Measurements from ENCODE around the gene RAB26.
"Not testable (repeated sequence)": the region's sequence is repeated elsewhere in the genome, so short reads cannot be mapped to it uniquely, and the experiment has no call there.

The RAB26 gene

GRCh38 chr16:2195322-2196161 lies 47.1 kb downstream of the RAB26 start:
- DNase-seq (ENCODE audit: low read depth in 2 of 3, low spot score in 2 of 3): no peak

- no peak for DNase-seq (ENCODE audit: low read depth in 2 of 3, low spot score in 2 of 3)
These were observed 47.9 kb downstream of the RAB26 start, which contains the start of gene CASKIN1 for GRCh38 chr16:2196162-2196980. Gene CASKIN1, minus strand, starts transcription at chr16:2196605. Its CDS starts 173 bp downstream, at chr16:2196432.

GRCh38 chr16:2196981-2197511 lies 48.6 kb downstream of the RAB26 start:
- DNase-seq (ENCODE audit: low read depth in 2 of 3, low spot score in 2 of 3): no peak

GRCh38 chr16:2197765-2198164 lies 49.3 kb downstream of the RAB26 start:
- no peak for DNase-seq (ENCODE audit: low read depth in 2 of 3, low spot score in 2 of 3)

GRCh38 chr16:2198283-2198682 lies 49.9 kb downstream of the RAB26 start:
- no peak for DNase-seq (ENCODE audit: low read depth in 2 of 3, low spot score in 2 of 3)

GRCh38 chr16:2199095-2199494 lies 50.7 kb downstream of the RAB26 start:
- no peak for DNase-seq (ENCODE audit: low read depth in 2 of 3, low spot score in 2 of 3)

GRCh38 chr16:2199621-2200139 lies 51.3 kb downstream of the RAB26 start:
- DNase-seq (ENCODE audit: low read depth in 2 of 3, low spot score in 2 of 3): no peak

GRCh38 chr16:2200313-2200712 lies 51.9 kb downstream of the RAB26 start:
- no peak for DNase-seq (ENCODE audit: low read depth in 2 of 3, low spot score in 2 of 3)

GRCh38 chr16:2203119-2203688 lies 54.8 kb downstream of the RAB26 start:
- not testable (repeated sequence) for DNase-seq (ENCODE audit: low read depth in 2 of 3, low spot score in 2 of 3)
